Measurements from ENCODE around the gene SHISA2.

SHISA2 gene

DNA sequence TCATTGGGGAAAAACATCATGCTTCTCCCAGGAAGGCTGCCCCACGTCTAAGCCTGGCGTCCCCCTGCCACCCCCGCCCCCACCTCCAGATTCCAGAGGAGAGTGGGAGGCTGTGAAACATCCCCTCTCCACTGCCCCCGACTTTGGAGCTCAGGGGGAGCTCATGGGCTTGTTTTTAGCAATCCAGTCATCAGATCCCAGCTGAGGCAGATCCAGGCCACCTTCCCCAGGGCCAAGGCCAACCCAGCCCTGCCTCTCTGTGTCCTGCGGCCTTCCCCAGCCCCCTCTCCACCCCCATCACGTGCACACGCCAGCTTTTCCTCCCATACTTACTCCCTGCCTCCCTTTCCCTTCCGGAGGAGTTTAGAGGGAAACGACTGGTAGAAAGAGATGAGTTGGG lies 38.8 kb downstream of the SHISA2 start (continued):
- TF ChIP-seq, protein P1, sequence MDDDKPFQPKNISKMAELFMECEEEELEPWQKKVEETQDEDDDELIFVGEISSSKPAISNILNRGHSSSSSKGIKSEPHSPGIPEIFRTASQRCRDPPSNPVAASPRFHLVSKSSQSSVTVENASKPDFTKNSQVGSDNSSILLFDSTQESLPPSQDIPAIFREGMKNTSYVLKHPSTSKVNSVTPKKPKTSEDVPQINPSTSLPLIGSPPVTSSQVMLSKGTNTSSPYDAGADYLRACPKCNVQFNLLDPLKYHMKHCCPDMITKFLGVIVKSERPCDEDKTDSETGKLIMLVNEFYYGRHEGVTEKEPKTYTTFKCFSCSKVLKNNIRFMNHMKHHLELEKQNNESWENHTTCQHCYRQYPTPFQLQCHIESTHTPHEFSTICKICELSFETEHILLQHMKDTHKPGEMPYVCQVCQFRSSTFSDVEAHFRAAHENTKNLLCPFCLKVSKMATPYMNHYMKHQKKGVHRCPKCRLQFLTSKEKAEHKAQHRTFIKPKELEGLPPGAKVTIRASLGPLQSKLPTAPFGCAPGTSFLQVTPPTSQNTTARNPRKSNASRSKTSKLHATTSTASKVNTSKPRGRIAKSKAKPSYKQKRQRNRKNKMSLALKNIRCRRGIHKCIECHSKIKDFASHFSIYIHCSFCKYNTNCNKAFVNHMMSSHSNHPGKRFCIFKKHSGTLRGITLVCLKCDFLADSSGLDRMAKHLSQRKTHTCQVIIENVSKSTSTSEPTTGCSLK (tag by site-specific recombination; IDR thresholded peaks at IDR 0.05): no peak

DNA sequence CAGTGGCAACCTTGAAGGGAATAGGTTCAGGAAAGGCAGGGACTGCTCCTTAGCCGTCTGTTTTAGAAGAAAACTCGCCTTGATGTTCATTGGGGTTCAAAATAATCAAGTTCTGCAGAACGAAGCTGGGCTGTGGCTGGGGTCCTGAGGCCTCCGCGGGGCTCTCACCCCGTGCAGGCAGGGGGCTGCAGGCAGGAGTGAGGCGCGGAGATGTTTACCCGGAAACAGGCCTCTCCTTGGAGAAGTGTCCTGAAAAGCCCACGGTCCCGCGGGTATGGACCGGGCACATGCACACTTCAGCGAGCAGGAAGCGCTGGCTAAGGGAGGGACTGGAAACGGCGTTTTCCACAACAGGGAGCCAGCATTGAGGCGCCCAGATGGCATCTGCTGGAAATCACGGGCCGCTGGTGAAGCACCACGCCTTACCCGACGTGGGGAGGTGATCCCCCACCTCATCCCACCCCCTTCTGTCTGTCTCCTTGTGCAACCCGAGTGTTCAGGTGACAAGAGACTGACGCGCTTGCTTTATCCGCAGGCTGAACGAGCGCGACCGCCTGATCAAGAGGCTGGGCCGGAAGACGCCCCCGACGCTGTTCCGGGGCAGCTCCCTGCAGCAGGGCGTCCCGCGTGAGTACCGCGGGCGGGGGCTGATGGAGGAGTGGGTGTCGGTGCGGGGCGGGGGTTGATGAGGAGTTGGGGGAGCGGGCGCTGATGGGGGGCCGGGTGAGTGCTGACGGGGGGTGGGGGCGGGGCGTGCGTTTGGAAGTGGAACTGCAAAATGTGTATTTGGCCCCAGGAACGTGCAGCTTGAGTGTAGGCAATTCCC lies 39.6 kb downstream of the SHISA2 start:
- H3K4me3 ChIP-seq (ENCODE audit: low read depth, low read length): no peak overlapping the region
- CTCF ChIA-PET: no interaction called here
- POLR2A ChIA-PET: no interaction called here

DNA sequence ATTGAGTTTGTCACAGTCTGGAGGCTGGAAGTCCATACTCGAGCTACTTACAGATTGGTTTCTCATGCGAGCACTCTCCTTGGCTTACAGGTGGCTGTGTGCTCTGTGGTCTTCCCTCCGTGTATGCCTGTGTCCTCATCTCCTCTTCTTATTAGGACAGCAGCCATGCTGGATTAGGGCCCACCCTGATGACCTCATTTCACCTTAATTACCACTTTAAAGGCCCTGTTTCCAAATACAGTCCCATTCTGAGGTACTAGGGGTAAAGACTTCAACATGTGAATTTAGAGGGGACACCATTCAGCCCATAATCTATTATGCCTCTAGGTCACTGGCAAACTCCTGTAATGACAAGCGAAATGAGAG lies 40.6 kb downstream of the SHISA2 start:
- Histone ChIP-seq H3K4me1 (ENCODE audit: control insufficient read depth, insufficient read depth, low read length) (no peaks in the 10 kb centered on the region), H3K36me3 (ENCODE audit: control insufficient read depth in 2 of 2, insufficient read depth in 1 of 2, low read length in 2 of 2) (no peaks in the 10 kb centered on the region), H3K9me3 (ENCODE audit: control insufficient read depth, insufficient read depth, low read depth, low read length) (no peaks in the 10 kb centered on the region), H3K4me3 (ENCODE audit: low read depth, low read length) (no peak overlapping the region), H3K27ac (ENCODE audit: extremely low read depth, low read depth, low read length) (no peak overlapping the region)
- ChIA-PET CTCF (interaction anchor here (1.1 kb wide), 1 partner anchor 17 kb away, joined by 6 read pairs; no protein-coding TSS in a partner anchor), POLR2A (no interaction called here)
- no peak for TF ChIP-seq ZNF777 (tag by site-specific recombination; IDR thresholded peaks at IDR 0.05; ENCODE audit: borderline replicate concordance)
- peak; percentile 66; the same call in 1 of the 2 replicates for TF ChIP-seq ZFP69B (tag by site-specific recombination; IDR thresholded peaks at IDR 0.05)
- TF ChIP-seq, protein P2, sequence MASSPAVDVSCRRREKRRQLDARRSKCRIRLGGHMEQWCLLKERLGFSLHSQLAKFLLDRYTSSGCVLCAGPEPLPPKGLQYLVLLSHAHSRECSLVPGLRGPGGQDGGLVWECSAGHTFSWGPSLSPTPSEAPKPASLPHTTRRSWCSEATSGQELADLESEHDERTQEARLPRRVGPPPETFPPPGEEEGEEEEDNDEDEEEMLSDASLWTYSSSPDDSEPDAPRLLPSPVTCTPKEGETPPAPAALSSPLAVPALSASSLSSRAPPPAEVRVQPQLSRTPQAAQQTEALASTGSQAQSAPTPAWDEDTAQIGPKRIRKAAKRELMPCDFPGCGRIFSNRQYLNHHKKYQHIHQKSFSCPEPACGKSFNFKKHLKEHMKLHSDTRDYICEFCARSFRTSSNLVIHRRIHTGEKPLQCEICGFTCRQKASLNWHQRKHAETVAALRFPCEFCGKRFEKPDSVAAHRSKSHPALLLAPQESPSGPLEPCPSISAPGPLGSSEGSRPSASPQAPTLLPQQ (tag by site-specific recombination; IDR thresholded peaks at IDR 0.05): peak; percentile 81

More for the DNA sequence above, 39.6 kb downstream of the SHISA2 start:
- TF ChIP-seq EGR2 (tag by site-specific recombination; IDR thresholded peaks at IDR 0.05; ENCODE audit: low read depth) (no peak), MZF1 (tag by site-specific recombination; IDR thresholded peaks at IDR 0.05; ENCODE audit: borderline replicate concordance) (no peak), ZNF501 (tag by site-specific recombination; IDR thresholded peaks at IDR 0.05) (no peak), ZNF133 (tag by site-specific recombination; IDR thresholded peaks at IDR 0.05) (no peak), ZNF169 (tag by site-specific recombination; IDR thresholded peaks at IDR 0.05) (no peak), ZNF354C (tag by site-specific recombination; IDR thresholded peaks at IDR 0.05; ENCODE audit: borderline replicate concordance, low read depth) (no peak), ZNF624 (tag by site-specific recombination; IDR thresholded peaks at IDR 0.05) (no peak)
- TF ChIP-seq, protein P3, sequence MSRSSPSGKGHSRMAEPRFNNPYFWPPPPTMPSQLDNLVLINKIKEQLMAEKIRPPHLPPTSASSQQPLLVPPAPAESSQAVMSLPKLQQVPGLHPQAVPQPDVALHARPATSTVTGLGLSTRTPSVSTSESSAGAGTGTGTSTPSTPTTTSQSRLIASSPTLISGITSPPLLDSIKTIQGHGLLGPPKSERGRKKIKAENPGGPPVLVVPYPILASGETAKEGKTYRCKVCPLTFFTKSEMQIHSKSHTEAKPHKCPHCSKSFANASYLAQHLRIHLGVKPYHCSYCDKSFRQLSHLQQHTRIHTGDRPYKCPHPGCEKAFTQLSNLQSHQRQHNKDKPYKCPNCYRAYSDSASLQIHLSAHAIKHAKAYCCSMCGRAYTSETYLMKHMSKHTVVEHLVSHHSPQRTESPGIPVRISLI (tag by site-specific recombination; IDR thresholded peaks at IDR 0.05): no peak
- TF ChIP-seq, protein P4, sequence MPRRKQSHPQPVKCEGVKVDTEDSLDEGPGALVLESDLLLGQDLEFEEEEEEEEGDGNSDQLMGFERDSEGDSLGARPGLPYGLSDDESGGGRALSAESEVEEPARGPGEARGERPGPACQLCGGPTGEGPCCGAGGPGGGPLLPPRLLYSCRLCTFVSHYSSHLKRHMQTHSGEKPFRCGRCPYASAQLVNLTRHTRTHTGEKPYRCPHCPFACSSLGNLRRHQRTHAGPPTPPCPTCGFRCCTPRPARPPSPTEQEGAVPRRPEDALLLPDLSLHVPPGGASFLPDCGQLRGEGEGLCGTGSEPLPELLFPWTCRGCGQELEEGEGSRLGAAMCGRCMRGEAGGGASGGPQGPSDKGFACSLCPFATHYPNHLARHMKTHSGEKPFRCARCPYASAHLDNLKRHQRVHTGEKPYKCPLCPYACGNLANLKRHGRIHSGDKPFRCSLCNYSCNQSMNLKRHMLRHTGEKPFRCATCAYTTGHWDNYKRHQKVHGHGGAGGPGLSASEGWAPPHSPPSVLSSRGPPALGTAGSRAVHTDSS (tag by site-specific recombination; IDR thresholded peaks at IDR 0.05): no peak
- Histone ChIP-seq H3K4me1 (ENCODE audit: control insufficient read depth, insufficient read depth, low read length) (no peaks in the 10 kb centered on the region), H3K27ac (ENCODE audit: extremely low read depth, low read depth, low read length) (no peak overlapping the region), H3K9me3 (ENCODE audit: control insufficient read depth, insufficient read depth, low read depth, low read length) (no peaks in the 10 kb centered on the region), H3K36me3 (ENCODE audit: control insufficient read depth in 2 of 2, insufficient read depth in 1 of 2, low read length in 2 of 2) (no peaks in the 10 kb centered on the region)

All from HEK293 (cell line).